ENCODE measurements around the gene MLLT11.

DNA sequence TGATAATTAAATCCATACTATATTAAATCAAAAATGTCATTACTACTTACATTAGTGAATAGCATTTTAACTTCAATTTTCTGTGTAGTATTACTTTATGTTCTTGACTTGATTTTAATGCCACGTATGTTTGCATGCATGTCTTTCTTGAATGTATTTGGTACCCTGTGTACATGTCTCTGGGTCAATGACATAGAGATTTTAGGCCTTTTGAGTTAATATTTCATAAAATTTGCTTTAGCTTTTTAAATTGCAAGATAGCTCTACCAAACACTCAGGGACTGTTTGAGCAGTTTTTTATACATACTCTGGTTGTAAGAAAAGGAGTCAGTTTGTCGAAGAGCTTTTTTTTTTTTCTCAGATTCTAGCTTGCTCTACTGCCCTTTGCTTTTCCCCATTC lies 1.5 kb downstream of the MLLT11 start:
- TF ChIP-seq, protein P1, sequence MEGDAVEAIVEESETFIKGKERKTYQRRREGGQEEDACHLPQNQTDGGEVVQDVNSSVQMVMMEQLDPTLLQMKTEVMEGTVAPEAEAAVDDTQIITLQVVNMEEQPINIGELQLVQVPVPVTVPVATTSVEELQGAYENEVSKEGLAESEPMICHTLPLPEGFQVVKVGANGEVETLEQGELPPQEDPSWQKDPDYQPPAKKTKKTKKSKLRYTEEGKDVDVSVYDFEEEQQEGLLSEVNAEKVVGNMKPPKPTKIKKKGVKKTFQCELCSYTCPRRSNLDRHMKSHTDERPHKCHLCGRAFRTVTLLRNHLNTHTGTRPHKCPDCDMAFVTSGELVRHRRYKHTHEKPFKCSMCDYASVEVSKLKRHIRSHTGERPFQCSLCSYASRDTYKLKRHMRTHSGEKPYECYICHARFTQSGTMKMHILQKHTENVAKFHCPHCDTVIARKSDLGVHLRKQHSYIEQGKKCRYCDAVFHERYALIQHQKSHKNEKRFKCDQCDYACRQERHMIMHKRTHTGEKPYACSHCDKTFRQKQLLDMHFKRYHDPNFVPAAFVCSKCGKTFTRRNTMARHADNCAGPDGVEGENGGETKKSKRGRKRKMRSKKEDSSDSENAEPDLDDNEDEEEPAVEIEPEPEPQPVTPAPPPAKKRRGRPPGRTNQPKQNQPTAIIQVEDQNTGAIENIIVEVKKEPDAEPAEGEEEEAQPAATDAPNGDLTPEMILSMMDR (IDR thresholded peaks at IDR 0.05), result no peak
- no peak for TF ChIP-seq POLR2A (IDR thresholded peaks at IDR 0.05)

Measured in sigmoid colon (tissue), 3 donors.